Right hindlimb (tissue), 1 donor: ENCODE measurements around the gene PTPN2.
"Not testable (repeated sequence)": the region's sequence is repeated elsewhere in the genome, so short reads cannot be mapped to it uniquely, and the experiment has no call there.

Experiments used
- DNase-seq: peaks from one replicate; pipeline ENCODE4 v3.0.0-alpha.2; 2018

The PTPN2 gene

GRCh38 chr18:12890964-12891363, 6.9 kb upstream of the PTPN2 start:
- DNase-seq, result no peak

GRCh38 chr18:12886498-12887126, 2.6 kb upstream of the PTPN2 start:
- no peak for DNase-seq

DNA sequence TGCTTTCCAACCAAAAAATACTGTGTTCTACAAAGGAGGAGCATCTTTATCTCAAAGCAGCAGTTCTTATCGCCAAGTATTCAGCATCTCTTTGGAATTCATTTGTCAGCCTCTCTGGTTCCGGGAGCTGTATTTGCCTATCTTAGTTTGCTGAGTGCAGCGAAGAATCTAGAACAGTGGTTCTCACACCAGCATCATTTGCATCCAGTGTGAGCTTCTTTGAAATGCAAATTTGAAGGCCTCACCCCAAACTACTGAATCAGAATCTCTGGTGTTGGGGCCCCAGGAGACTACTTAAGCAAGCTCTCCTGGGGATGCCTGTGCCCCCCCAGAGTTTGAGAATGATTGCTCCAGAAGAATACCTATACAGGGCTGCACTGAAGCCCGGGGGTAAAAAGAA, 1.5 kb upstream of the PTPN2 start:
- no peak for DNase-seq

DNA sequence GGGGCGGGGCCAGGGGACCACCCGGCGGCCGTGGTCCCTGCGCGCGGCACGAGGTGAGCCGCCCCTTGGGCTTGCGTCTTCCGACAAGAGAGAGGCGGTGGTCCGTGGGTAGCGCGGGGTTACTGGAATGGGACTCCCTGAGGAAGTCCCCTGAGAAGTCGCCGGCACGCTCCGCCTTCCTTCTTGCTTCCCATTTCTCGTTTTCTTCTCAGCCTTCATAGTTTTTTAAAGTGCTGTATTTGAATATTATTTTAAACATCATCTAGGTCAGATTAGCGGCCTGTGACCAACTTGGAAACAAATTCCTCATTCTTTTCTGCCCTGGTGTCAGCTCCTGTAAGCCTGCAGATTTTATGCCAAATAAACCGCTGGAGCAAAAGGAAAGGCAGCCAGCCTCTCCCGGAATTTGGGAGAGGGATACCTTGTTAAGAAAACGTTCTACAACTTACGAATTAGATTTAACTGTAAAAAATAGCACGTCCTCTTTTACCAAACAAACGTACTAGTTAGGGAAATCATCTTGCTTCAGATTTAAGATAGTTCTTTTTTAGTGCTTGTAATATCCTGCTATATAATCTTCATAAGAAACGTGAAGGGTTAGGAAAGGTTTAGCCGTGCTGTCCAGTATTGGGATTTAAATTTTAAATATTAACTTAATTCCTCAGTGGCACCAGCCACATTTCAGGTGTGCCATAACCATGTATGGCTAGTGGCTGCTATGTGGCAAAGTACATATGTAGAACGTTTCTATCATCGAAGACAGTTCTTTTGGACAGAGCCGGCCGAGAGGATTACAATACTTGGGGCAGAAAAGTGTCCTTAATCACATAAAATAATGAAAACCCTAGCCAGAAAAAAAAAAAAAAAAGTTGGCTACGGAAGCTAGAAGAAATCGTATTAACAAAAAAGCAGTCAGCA, 628 bp upstream of the PTPN2 start:
- no peak for DNase-seq

- DNase-seq, result no peak
Measured at GRCh38 chr18:12883372-12883683, 709 bp downstream of the PTPN2 start.

GRCh38 chr18:12882453-12883371, 1.3 kb downstream of the PTPN2 start:
- DNase-seq, result peak; percentile 42

DNA sequence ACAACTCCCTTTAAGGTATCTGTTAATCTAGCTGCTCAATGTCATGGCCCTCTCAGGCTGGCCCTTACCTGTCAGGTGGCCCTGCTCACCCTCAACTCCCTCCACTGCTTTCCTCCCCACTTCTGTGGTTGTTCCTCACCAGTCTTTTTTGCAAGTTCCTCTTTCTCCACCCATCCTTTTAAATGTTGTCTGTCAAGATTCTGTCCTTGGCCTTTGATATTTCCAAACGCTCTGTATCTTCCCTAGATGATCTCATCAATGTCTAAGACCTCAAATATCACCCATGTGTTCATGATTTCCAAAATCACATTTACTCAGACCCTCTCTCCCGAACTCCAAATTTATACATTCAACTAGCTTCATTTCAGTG, 3.5 kb downstream of the PTPN2 start:
- DNase-seq, result no peak

- no peak for DNase-seq
Measured at GRCh38 chr18:12879840-12880540, 4.0 kb downstream of the PTPN2 start.

- DNase-seq, result not testable (repeated sequence)
Measured at GRCh38 chr18:12874992-12875391, 9.0 kb downstream of the PTPN2 start.

- not testable (repeated sequence) for DNase-seq
Measured at GRCh38 chr18:12873961-12874567, 10.0 kb downstream of the PTPN2 start.

DNA sequence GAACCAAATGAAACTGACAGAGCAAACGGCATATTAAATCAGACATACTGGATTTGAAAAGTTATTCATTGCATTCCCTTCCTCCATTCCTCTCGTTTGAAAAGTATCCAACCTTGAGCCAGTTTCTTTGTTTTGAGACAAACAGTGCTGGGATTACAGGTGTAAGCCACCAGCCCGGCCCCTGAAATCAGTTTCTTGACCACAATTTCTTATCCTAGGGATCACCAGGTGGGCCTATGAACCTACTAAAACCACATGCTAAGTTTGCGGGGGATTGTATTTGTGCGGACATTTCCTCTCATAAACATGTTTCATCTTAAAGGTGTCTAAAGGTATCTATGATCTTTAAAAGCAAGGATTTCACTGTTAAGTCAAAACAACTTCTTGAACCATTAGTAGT, 11.6 kb downstream of the PTPN2 start:
- no peak for DNase-seq

DNA sequence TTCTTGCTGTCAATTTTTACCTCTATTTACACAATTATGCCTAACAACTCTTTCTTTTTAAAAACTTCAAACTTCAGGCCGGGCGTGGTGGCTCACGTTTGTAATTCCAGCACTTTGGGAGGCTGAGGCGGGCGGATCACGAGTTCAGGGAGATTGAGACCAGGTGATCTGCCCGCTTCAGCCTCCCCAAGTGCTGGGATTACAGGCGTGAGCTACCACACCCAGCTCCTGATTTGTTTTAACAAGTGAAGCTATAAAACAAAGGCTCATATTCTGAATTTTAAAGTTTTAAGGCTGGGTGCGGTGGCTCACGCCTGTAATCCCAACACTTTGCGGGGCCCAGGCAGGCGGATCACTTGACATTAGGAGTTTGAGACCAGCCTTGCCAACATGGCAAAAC, 15.5 kb downstream of the PTPN2 start:
- DNase-seq, result no peak

DNA sequence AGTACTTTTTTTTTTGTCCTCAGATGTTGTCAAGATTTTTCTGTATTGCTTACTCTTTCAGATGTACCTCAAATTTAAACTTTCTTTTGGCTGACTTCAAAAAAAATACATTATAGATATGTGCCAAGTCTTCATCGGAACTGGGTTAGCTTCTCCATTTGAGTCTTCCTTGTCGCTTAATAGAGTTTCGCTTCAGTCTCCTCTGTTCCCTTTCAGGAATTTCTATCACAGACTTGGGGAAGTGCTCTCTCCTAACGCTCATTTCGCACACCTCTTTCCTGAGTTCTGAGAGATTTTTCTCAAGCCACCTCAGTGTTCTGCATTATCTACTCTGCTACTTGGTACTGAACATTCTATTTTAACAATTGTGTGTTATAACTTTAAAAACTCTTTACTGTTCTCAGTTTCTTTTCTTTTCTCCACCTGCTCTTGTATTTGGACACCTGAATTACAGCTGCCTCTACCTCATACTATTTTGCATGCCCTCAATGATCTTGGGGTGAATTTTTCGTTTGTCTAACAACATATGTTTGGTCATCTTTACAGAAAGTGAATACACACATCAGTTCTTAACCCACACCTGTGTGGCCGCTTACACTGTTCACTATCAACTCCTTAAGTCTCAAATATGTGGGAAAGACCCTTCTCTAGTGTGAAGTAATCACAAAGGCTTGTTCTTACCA, 16.5 kb downstream of the PTPN2 start:
- DNase-seq, result no peak

- DNase-seq, result no peak
Measured at GRCh38 chr18:12863687-12864216, 20.3 kb downstream of the PTPN2 start.

DNA sequence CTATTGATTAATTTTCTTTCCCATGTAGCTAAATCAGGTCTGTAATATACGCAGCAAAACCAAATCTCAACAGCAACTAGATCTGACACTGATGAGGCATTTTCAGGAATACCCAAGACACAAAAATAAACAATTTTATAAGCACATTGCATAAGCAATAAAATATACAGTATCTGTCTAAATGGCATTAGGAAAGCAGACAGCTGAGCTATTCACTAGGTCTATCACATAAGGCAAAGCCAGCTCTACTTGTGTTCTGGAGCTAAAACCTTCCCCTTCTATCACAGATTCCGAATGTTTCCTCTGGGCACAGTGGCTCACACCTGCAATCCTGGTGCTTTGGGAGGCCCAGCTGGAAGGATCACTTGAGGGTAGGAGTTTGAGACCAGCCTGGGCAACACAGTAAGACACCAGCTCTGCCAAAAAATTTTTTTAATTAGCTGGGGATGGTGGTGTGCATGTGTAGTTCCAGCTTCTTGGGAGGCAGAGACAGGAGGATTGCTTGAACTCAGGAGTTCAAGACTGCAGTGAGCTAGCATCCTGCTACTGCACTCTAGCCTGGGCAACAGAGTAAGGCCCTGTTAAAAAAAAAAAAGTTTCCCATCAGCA, 21.1 kb downstream of the PTPN2 start:
- no peak for DNase-seq

DNA sequence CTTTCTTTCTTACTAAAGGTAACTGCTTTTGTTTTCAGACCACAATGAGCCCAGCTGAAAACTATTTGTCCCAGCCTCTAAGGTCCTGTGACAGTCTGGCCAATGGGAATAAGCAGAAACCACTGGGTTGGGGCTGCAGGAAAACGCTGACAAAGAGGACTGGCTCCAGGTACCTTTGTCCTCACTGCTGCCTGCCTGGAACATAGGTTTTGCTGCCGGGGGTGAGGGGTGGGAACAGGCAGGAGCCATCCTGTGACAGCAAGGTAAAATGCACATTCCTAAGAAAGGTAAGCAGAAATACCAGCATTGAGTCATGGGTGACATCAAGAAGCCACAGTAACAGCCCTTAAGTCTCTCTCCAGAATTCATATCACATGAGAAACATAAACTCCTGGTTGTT, 21.6 kb downstream of the PTPN2 start:
- DNase-seq, result no peak

- no peak for DNase-seq
Measured at GRCh38 chr18:12861637-12862036, 22.4 kb downstream of the PTPN2 start.

GRCh38 chr18:12860530-12860929, 23.5 kb downstream of the PTPN2 start:
- DNase-seq, result no peak

- DNase-seq, result no peak
Measured at GRCh38 chr18:12858991-12859390, 25.0 kb downstream of the PTPN2 start.

DNA sequence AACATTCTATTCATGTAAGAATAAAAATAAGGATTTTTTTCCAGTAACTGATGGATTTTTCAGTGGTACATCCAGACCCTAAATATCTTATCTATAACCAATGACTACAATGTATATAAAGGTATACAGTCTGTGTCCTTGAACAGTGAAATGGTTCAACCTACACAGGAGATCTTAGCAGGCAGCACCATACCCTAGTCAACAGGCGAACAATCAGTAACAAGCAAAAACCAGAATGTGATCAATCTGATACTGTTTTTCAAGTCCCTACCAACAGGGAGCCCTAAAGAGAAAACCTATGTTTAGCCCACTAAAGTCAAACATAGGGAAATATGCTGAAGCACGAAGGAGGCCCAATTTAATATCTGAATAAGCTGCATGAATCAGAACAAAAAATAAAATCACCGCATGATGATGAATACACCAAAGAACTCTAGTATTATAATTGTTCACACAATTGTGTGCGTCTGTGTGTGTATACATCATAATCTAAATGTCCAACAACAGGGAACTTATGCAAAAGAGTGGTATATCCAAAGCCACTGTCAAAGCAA, 26.0 kb downstream of the PTPN2 start:
- DNase-seq, result no peak
